Measurements from ENCODE around the gene ZNF69.
"Not testable (repeated sequence)": the region's sequence is repeated elsewhere in the genome, so short reads cannot be mapped to it uniquely, and the experiment has no call there.

The ZNF69 gene

GRCh38 chr19:11902228-11902627 is 14.6 kb downstream of the ZNF69 start:
- DNase-seq = no peak

GRCh38 chr19:11905928-11906327 is 18.3 kb downstream of the ZNF69 start:
- DNase-seq = no peak

- not testable (repeated sequence) for DNase-seq
These were observed 24.4 kb downstream of the ZNF69 start for GRCh38 chr19:11911937-11912336.

- not testable (repeated sequence) for DNase-seq
These were observed 27.0 kb downstream of the ZNF69 start for GRCh38 chr19:11914417-11915051.

GRCh38 chr19:11921852-11922495 is 34.4 kb downstream of the ZNF69 start:
- no peak for DNase-seq

GRCh38 chr19:11924886-11925650 is 37.5 kb downstream of the ZNF69 start, which contains the start of gene ZNF700:
TSS of gene ZNF700 (plus strand) at chr19:11925107. CDS start at chr19:11925211, 104 bp downstream.
- peak; percentile 94 for DNase-seq

GRCh38 chr19:11925651-11926187 is 38.1 kb downstream of the ZNF69 start:
- DNase-seq = not testable (repeated sequence)

- no peak for DNase-seq
These were observed 39.6 kb downstream of the ZNF69 start for GRCh38 chr19:11927227-11927626.

- DNase-seq = no peak
These were observed 43.5 kb downstream of the ZNF69 start for GRCh38 chr19:11931051-11931450.

GRCh38 chr19:11931513-11931912 is 43.9 kb downstream of the ZNF69 start:
- no peak for DNase-seq

GRCh38 chr19:11935829-11936228 is 48.2 kb downstream of the ZNF69 start:
- not testable (repeated sequence) for DNase-seq

- not testable (repeated sequence) for DNase-seq
These were observed 50.8 kb downstream of the ZNF69 start for GRCh38 chr19:11938383-11938782.

GRCh38 chr19:11941361-11941887 is 53.8 kb downstream of the ZNF69 start:
- not testable (repeated sequence) for DNase-seq

- DNase-seq = no peak
These were observed 54.6 kb downstream of the ZNF69 start for GRCh38 chr19:11942008-11942842.

- DNase-seq = no peak
These were observed 55.2 kb downstream of the ZNF69 start for GRCh38 chr19:11942843-11943108.

GRCh38 chr19:11944656-11945055 is 57.1 kb downstream of the ZNF69 start:
- no peak for DNase-seq

GRCh38 chr19:11948646-11949045 is 61.1 kb downstream of the ZNF69 start:
- no peak for DNase-seq

GRCh38 chr19:11949201-11949600 is 61.6 kb downstream of the ZNF69 start:
- DNase-seq = no peak

GRCh38 chr19:11949614-11950080 is 62.1 kb downstream of the ZNF69 start:
- DNase-seq = not testable (repeated sequence)

- no peak for DNase-seq
These were observed 62.7 kb downstream of the ZNF69 start for GRCh38 chr19:11950312-11950711.
